Mucosa of stomach (tissue), 1 donor: ENCODE measurements around the gene CISD1.

Experiments used
- H3K27me3 ChIP-seq: one replicate; pipeline ENCODE4 v1.7.0; 2013; ENCODE audit warnings: mild to moderate bottlenecking, low read length; ENCODE audit not compliant: control insufficient read depth, insufficient read depth
- H3K36me3 ChIP-seq: one replicate; pipeline ENCODE4 v1.7.0; 2013; ENCODE audit warnings: low read length; ENCODE audit not compliant: control insufficient read depth, insufficient read depth
- H3K4me1 ChIP-seq: one replicate; pipeline ENCODE4 v1.7.0; 2013; ENCODE audit warnings: mild to moderate bottlenecking, low read length; ENCODE audit not compliant: control insufficient read depth, insufficient read depth
- H3K4me3 ChIP-seq: one replicate; pipeline ENCODE4 v1.7.0; 2013; ENCODE audit warnings: low read length
- H3K9ac ChIP-seq: one replicate; pipeline ENCODE4 v1.7.0; 2013; ENCODE audit warnings: mild to moderate bottlenecking, low read length, moderate library complexity
- H3K9me3 ChIP-seq: one replicate; pipeline ENCODE4 v1.7.0; 2013; ENCODE audit warnings: mild to moderate bottlenecking, low read length, moderate library complexity; ENCODE audit not compliant: control insufficient read depth
- donor health status: Pancreatic carcinoma.

Gene CISD1

GRCh38 chr10:58291538-58292174 is 22.7 kb downstream of the CISD1 start:
- Histone ChIP-seq H3K4me1 (no peaks in the 10 kb centered on the region), H3K9ac (no peak overlapping the region), H3K27me3 (no peaks in the 10 kb centered on the region), H3K4me3 (no peak overlapping the region), H3K9me3 (no peaks in the 10 kb centered on the region), H3K36me3 (no peaks in the 10 kb centered on the region)

- Histone ChIP-seq H3K27me3 (no peaks in the 10 kb centered on the region), H3K9me3 (no peaks in the 10 kb centered on the region), H3K9ac (no peak overlapping the region), H3K36me3 (no peaks in the 10 kb centered on the region), H3K4me1 (no peaks in the 10 kb centered on the region), H3K4me3 (no peak overlapping the region)
These were observed 25.0 kb downstream of the CISD1 start for GRCh38 chr10:58293989-58294388.

- H3K9me3 ChIP-seq: no peaks in the 10 kb centered on the region
- no peak overlapping the region for H3K9ac ChIP-seq
- no peaks in the 10 kb centered on the region for H3K4me1 ChIP-seq
- H3K36me3 ChIP-seq: no peaks in the 10 kb centered on the region
- H3K27me3 ChIP-seq: no peaks in the 10 kb centered on the region
- H3K4me3 ChIP-seq: no peak overlapping the region
These were observed 30.6 kb downstream of the CISD1 start for GRCh38 chr10:58299580-58299979.

GRCh38 chr10:58300676-58301075 is 31.7 kb downstream of the CISD1 start:
- Histone ChIP-seq H3K9ac (no peak overlapping the region), H3K36me3 (no peaks in the 10 kb centered on the region), H3K27me3 (no peaks in the 10 kb centered on the region), H3K4me1 (no peaks in the 10 kb centered on the region), H3K9me3 (no peaks in the 10 kb centered on the region), H3K4me3 (no peak overlapping the region)

- H3K4me1 ChIP-seq: no peaks in the 10 kb centered on the region
- no peaks in the 10 kb centered on the region for H3K36me3 ChIP-seq
- H3K9me3 ChIP-seq: no peaks in the 10 kb centered on the region
- H3K4me3 ChIP-seq: no peak overlapping the region
- no peak overlapping the region for H3K9ac ChIP-seq
- H3K27me3 ChIP-seq: no peaks in the 10 kb centered on the region
These were observed 33.3 kb downstream of the CISD1 start for GRCh38 chr10:58302254-58302653.

- Histone ChIP-seq H3K27me3 (no peaks in the 10 kb centered on the region), H3K4me1 (no peaks in the 10 kb centered on the region), H3K9me3 (no peaks in the 10 kb centered on the region), H3K36me3 (no peaks in the 10 kb centered on the region), H3K9ac (no peak overlapping the region), H3K4me3 (no peak overlapping the region)
These were observed 35.2 kb downstream of the CISD1 start for GRCh38 chr10:58304099-58304633.

- no peak overlapping the region for H3K9ac ChIP-seq
- H3K27me3 ChIP-seq: no peaks in the 10 kb centered on the region
- no peaks in the 10 kb centered on the region for H3K9me3 ChIP-seq
- H3K4me1 ChIP-seq: no peaks in the 10 kb centered on the region
- no peaks in the 10 kb centered on the region for H3K36me3 ChIP-seq
- no peak overlapping the region for H3K4me3 ChIP-seq
These were observed 36.9 kb downstream of the CISD1 start for GRCh38 chr10:58305821-58306220.

- no peaks in the 10 kb centered on the region for H3K36me3 ChIP-seq
- H3K27me3 ChIP-seq: no peaks in the 10 kb centered on the region
- no peak overlapping the region for H3K4me3 ChIP-seq
- no peaks in the 10 kb centered on the region for H3K4me1 ChIP-seq
- H3K9me3 ChIP-seq: no peaks in the 10 kb centered on the region
- H3K9ac ChIP-seq: no peak overlapping the region
These were observed 38.7 kb downstream of the CISD1 start for GRCh38 chr10:58307676-58308075.

GRCh38 chr10:58311026-58311425 is 42.1 kb downstream of the CISD1 start:
- no peak overlapping the region for H3K4me3 ChIP-seq
- H3K36me3 ChIP-seq: no peaks in the 10 kb centered on the region
- H3K27me3 ChIP-seq: no peaks in the 10 kb centered on the region
- H3K9me3 ChIP-seq: no peaks in the 10 kb centered on the region
- H3K9ac ChIP-seq: no peak overlapping the region
- H3K4me1 ChIP-seq: no peaks in the 10 kb centered on the region

GRCh38 chr10:58316874-58317273 is 47.9 kb downstream of the CISD1 start:
- Histone ChIP-seq H3K9ac (no peak overlapping the region), H3K36me3 (no peaks in the 10 kb centered on the region), H3K9me3 (no peaks in the 10 kb centered on the region), H3K27me3 (no peaks in the 10 kb centered on the region), H3K4me1 (no peaks in the 10 kb centered on the region), H3K4me3 (no peak overlapping the region)

- H3K9me3 ChIP-seq: no peaks in the 10 kb centered on the region
- H3K27me3 ChIP-seq: no peaks in the 10 kb centered on the region
- H3K36me3 ChIP-seq: no peaks in the 10 kb centered on the region
- H3K4me3 ChIP-seq: no peak overlapping the region
- no peak overlapping the region for H3K9ac ChIP-seq
- H3K4me1 ChIP-seq: no peaks in the 10 kb centered on the region
These were observed 49.4 kb downstream of the CISD1 start for GRCh38 chr10:58318346-58318745.

GRCh38 chr10:58319599-58319998 is 50.6 kb downstream of the CISD1 start:
- no peaks in the 10 kb centered on the region for H3K4me1 ChIP-seq
- H3K9me3 ChIP-seq: no peaks in the 10 kb centered on the region
- H3K36me3 ChIP-seq: no peaks in the 10 kb centered on the region
- H3K4me3 ChIP-seq: no peak overlapping the region
- H3K9ac ChIP-seq: no peak overlapping the region
- H3K27me3 ChIP-seq: no peaks in the 10 kb centered on the region
